HG03280 (cell line): ENCODE data around the gene SNAI3.
A peak's percentile ranks its signal among the peaks of the same experiment; 100 is the strongest.

Experiments
- ATAC-seq: cut with Tn5 transposase; IDR thresholded peaks from one replicate; pipeline ENCODE4 v1.9.1; 2021; ENCODE audit warnings: mild to moderate bottlenecking, moderate library complexity; ENCODE audit not compliant: unreplicated experiment

The SNAI3 gene

DNA sequence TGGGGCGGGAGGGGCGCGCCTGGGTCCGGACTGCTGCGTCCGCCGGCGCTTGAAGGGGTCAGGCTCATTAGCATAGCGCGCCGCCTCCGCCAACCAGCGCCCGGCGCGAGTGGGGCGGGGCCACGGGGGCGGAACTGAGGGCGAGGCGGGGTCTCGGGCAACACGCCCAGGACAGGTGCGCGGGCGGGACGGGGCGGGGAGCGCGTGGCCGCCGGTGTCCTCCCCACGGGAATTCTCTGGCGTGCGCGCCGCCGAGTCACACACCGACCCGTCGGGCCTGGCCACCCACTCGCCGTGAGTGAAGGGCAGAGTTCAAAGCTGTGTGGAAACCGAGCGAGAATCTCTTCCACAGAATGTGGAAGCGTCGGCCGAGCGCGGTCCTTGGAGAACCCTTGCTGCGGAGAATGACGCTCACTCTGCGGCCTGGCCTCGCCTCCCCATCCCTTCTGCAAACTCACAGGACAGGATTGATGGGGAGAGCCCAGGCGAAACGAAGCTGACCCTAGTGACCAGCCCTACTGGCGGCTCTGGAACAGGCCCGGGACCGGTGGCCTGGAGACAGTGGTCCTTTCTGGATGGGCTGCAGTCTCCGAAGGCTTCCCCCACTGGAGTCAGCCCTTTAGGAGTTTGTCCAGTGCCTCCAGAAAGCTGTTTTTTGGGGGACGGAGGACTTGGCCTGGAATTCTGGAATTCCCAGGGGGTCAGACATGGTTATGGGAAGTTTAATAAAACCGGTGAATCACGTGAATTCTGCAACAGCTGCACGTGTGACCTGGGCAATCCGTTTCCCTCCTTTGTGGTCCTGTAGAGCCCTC is at the start of gene SNAI3:
TSS of gene SNAI3 (minus strand) at position 69 of the 815 bp plus-strand sequence. CDS start 101 bp downstream, outside the sequence.
- peak; percentile 75 for ATAC-seq

DNA sequence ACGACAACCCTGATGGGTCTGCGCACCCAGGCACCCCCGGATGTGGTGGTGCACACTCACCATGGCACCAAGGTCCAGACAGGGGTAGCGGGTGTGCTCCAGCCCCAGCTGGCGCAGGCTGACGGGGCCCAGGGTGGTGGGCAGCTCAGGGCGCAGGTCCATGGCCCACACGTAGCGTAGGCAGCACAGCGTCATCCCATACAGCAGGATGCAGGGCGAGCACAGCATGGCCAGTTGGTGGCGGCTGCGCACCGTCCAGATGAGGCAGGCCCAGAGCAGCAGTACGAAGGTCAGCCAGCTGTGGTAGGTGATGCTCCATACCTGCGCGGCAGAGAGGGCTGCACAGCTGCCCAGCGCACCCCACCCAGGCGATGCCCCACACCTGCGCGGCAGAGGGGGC is 49.8 kb upstream of the SNAI3 start:
- ATAC-seq, result no peak

DNA sequence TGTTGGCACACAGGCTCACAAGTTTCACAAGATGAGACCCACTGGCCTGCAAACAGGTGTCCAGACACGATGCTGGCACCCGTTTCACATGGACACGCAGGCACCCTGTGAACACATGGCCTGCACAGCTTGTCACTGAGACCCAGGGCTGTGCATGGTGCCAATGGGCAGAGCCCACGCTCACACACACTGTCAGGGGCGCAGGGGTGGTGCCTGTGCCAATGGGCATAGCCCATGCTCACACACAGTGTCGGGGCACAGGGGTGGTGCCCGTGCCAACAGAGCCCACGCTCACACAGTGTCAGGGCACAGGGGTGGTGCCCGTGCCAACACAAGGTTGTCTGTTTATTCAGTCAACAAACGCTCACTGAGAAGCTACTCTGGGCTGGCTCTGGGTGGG is 49.3 kb upstream of the SNAI3 start:
- no peak for ATAC-seq

- ATAC-seq, result no peak
These were observed 48.8 kb upstream of the SNAI3 start for GRCh38 chr16:88735121-88735520.

GRCh38 chr16:88734361-88734728 is 48.0 kb upstream of the SNAI3 start:
- ATAC-seq, result no peak

GRCh38 chr16:88733630-88734360 is 47.5 kb upstream of the SNAI3 start:
- ATAC-seq, result no peak

DNA sequence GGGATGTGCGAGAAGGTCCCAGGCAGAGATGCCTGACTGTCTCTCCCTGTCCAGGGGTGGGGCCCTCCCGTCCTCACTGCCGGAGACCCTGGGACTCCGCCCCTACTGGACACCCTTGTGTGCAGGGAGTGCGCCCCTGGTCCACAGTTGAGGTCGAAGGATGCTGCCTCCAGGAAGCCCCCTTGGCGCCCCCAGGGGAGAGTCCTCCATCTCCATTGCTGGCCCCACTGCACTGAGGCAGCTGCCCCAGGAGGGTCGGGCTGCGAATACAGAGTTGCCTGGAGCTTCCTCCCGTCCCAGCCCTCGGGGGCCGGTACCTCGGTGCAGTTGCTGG is 46.6 kb upstream of the SNAI3 start:
- no peak for ATAC-seq

- ATAC-seq, result no peak
These were observed 46.1 kb upstream of the SNAI3 start for GRCh38 chr16:88732172-88732960.

GRCh38 chr16:88731699-88732098 is 45.4 kb upstream of the SNAI3 start:
- ATAC-seq, result no peak

- ATAC-seq, result no peak
These were observed 44.6 kb upstream of the SNAI3 start for GRCh38 chr16:88730632-88731607.

- ATAC-seq, result no peak
These were observed 41.6 kb upstream of the SNAI3 start for GRCh38 chr16:88727871-88728270.

GRCh38 chr16:88726981-88727380 is 40.7 kb upstream of the SNAI3 start:
- ATAC-seq, result no peak

GRCh38 chr16:88726408-88726749 is 40.1 kb upstream of the SNAI3 start:
- ATAC-seq, result no peak

DNA sequence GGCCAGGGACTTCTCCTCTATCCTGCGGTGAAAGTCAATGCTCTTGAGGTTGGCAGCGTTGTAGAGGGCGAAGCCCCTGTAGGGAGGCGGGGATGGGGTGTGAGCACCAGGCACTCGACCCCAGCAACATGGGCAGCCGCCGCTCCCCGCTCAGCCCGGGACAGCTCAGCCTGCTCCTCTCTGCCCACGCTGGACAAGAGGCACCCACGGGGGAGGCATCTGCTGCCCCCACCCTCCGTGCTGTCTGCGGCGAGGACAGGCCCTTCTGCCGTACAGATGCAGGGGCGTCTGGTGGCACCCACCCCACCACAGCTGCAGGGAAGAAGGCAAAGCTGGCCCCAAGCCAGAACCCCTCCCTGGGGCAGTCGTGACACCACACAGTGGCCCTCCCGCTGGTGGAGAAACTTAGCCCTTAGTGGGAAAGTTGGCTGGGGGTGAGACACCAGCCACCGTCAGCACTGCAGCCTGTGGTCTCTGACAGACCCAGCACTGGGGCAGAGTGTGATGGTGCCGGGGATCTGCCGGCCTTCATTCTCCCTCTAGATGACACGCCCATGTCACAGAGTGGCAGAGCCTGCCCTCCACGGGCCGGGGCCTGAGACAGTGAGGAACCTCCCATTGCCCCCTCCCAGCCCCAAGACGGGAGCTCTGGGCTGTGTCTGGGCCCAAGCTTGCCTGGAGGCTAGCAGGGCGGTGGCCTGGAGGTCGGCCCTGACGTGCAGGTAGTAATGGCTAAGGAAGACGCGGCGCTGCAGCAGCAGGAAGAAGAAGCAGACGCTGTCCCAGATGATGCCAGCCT is 39.5 kb upstream of the SNAI3 start:
- ATAC-seq, result no peak

- ATAC-seq, result no peak
These were observed 38.7 kb upstream of the SNAI3 start for GRCh38 chr16:88724855-88725555.

DNA sequence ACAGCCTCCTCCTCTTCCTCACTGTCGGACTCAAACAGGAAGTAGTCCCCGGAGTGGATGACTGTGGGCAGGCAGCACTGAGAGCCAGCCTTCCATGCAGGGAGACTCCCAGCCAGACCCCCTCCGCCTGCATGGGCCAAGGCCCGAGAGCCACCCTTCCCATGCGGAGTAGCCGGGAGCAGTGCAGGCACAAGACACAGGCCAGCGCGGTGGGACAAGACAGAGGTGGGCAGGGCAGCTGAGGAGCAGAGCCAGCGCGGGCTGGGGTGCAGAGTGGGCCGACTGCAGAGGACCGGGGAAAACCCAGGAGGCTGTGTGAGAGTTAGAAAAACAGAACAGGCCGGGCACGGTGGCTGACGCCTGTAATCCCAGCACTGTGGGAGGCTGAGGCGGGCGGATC is 37.6 kb upstream of the SNAI3 start:
- ATAC-seq, result no peak

- ATAC-seq, result no peak
These were observed 37.2 kb upstream of the SNAI3 start for GRCh38 chr16:88723507-88723887.

GRCh38 chr16:88722784-88723506 is 36.6 kb upstream of the SNAI3 start:
- no peak for ATAC-seq
